ENCODE data around the gene CACNA2D3. TPM values are rescaled to one million over a fixed set of nuclear protein-coding genes. Genes with fewer than 3 reads are reported as not detected.

CACNA2D3 gene
- total RNA-seq, 1 donor from 2014 or later = not detected

GRCh38 chr3:54873059-54874010 is 751.0 kb downstream of the CACNA2D3 start:
- Mint-ChIP-seq H3K4me3 (no peak overlapping the region), H3K27ac (no peak overlapping the region), H3K27me3 (ENCODE audit: insufficient read depth, low read depth) (no peaks in the 10 kb centered on the region), H3K9me3 (no peaks in the 10 kb centered on the region), H3K36me3 (no peaks in the 10 kb centered on the region), H3K4me1 (peaks cover 4% of the 10 kb centered on the region)
- Histone ChIP-seq H3F3A (ENCODE audit: low read depth) (no peaks in the 10 kb centered on the region), H3K4me1 (peaks cover 4% of the 10 kb centered on the region), H2AFZ (replicated peaks) (no peak overlapping the region), H3K27ac (no peak overlapping the region), H3K4me2 (no peak overlapping the region), H3K9ac (no peak overlapping the region), H3K4me3 (no peak overlapping the region), H3K27me3 (no peaks in the 10 kb centered on the region), H3K36me3 (no peaks in the 10 kb centered on the region), H3K9me3 (ENCODE audit: low read depth) (no peaks in the 10 kb centered on the region), H4K20me1 (ENCODE audit: low read depth) (no peaks in the 10 kb centered on the region), H3K79me2 (ENCODE audit: low read depth) (no peaks in the 10 kb centered on the region)
- TF ChIP-seq EZH2phosphoT487 (IDR thresholded peaks at IDR 0.05) (no peak), EZH2 (IDR thresholded peaks at IDR 0.05) (no peak)
- no peak for DNase-seq (ENCODE audit: low spot score)

- DNase-seq (ENCODE audit: low spot score) = no peak
- no peaks in the 10 kb centered on the region for H3K27me3 ChIP-seq
- H4K20me1 ChIP-seq (ENCODE audit: low read depth) = no peaks in the 10 kb centered on the region
- H3K4me3 ChIP-seq = no peak overlapping the region
- Mint-ChIP-seq H3K36me3 (no peaks in the 10 kb centered on the region), H3K27ac (no peak overlapping the region), H3K4me3 (no peak overlapping the region), H3K9me3 (no peaks in the 10 kb centered on the region), H3K4me1 (peaks cover 4% of the 10 kb centered on the region), H3K27me3 (ENCODE audit: insufficient read depth, low read depth) (no peaks in the 10 kb centered on the region)
- no peak overlapping the region for H3K9ac ChIP-seq
- no peaks in the 10 kb centered on the region for H3K79me2 ChIP-seq (ENCODE audit: low read depth)
- no peaks in the 10 kb centered on the region for H3K36me3 ChIP-seq
- no peak overlapping the region for H3K27ac ChIP-seq
- no peak overlapping the region for H2AFZ ChIP-seq (replicated peaks)
- H3K9me3 ChIP-seq (ENCODE audit: low read depth) = no peaks in the 10 kb centered on the region
- peaks cover 4% of the 10 kb centered on the region for H3K4me1 ChIP-seq
- H3F3A ChIP-seq (ENCODE audit: low read depth) = no peaks in the 10 kb centered on the region
- no peak for TF ChIP-seq EZH2phosphoT487 (IDR thresholded peaks at IDR 0.05)
- no peak overlapping the region for H3K4me2 ChIP-seq
Observed at GRCh38 chr3:54874816-54875556, 752.6 kb downstream of the CACNA2D3 start.

- H2AFZ ChIP-seq (replicated peaks) = no peak overlapping the region
- no peaks in the 10 kb centered on the region for H3K9me3 ChIP-seq (ENCODE audit: low read depth)
- no peak overlapping the region for H3K27ac ChIP-seq
- no peaks in the 10 kb centered on the region for H3F3A ChIP-seq (ENCODE audit: low read depth)
- DNase-seq (ENCODE audit: low spot score) = no peak
- H3K4me3 ChIP-seq = no peak overlapping the region
- no peak overlapping the region for H3K9ac ChIP-seq
- H3K4me3 Mint-ChIP-seq = no peak overlapping the region
- H3K27me3 ChIP-seq = no peaks in the 10 kb centered on the region
- H3K27me3 Mint-ChIP-seq (ENCODE audit: insufficient read depth, low read depth) = peaks cover 2% of the 10 kb centered on the region
- no peaks in the 10 kb centered on the region for H3K36me3 ChIP-seq
- peaks cover 4% of the 10 kb centered on the region for H3K4me1 ChIP-seq
- no peak overlapping the region for H3K4me2 ChIP-seq
- H3K9me3 Mint-ChIP-seq = no peaks in the 10 kb centered on the region
- TF ChIP-seq EZH2phosphoT487 (IDR thresholded peaks at IDR 0.05) (no peak), CTCF (IDR thresholded peaks at IDR 0.05) (no peak), EZH2 (IDR thresholded peaks at IDR 0.05) (no peak)
- H3K4me1 Mint-ChIP-seq = peaks cover under 1% of the 10 kb centered on the region
- no peak overlapping the region for H3K27ac Mint-ChIP-seq
- no peaks in the 10 kb centered on the region for H3K36me3 Mint-ChIP-seq
- H4K20me1 ChIP-seq (ENCODE audit: low read depth) = no peaks in the 10 kb centered on the region
- no peaks in the 10 kb centered on the region for H3K79me2 ChIP-seq (ENCODE audit: low read depth)
Observed at GRCh38 chr3:54875596-54876268, 753.4 kb downstream of the CACNA2D3 start.

- no peaks in the 10 kb centered on the region for H4K20me1 ChIP-seq (ENCODE audit: low read depth)
- DNase-seq (ENCODE audit: low spot score) = no peak
- H3K4me1 ChIP-seq = peaks cover 4% of the 10 kb centered on the region
- H3K36me3 Mint-ChIP-seq = no peaks in the 10 kb centered on the region
- H3K9me3 Mint-ChIP-seq = no peaks in the 10 kb centered on the region
- TF ChIP-seq EZH2phosphoT487 (IDR thresholded peaks at IDR 0.05) (no peak), EZH2 (IDR thresholded peaks at IDR 0.05) (no peak), CTCF (IDR thresholded peaks at IDR 0.05) (no peak)
- H3F3A ChIP-seq (ENCODE audit: low read depth) = no peaks in the 10 kb centered on the region
- H3K4me1 Mint-ChIP-seq = no peaks in the 10 kb centered on the region
- no peak overlapping the region for H3K9ac ChIP-seq
- H2AFZ ChIP-seq (replicated peaks) = no peak overlapping the region
- H3K27me3 Mint-ChIP-seq (ENCODE audit: insufficient read depth, low read depth) = peaks cover 2% of the 10 kb centered on the region
- no peak overlapping the region for H3K4me3 ChIP-seq
- no peak overlapping the region for H3K27ac Mint-ChIP-seq
- no peaks in the 10 kb centered on the region for H3K79me2 ChIP-seq (ENCODE audit: low read depth)
- no peak overlapping the region for H3K4me2 ChIP-seq
- H3K36me3 ChIP-seq = no peaks in the 10 kb centered on the region
- H3K27me3 ChIP-seq = no peaks in the 10 kb centered on the region
- H3K9me3 ChIP-seq (ENCODE audit: low read depth) = no peaks in the 10 kb centered on the region
- H3K4me3 Mint-ChIP-seq = no peak overlapping the region
- no peak overlapping the region for H3K27ac ChIP-seq
Observed at GRCh38 chr3:54876694-54877093, 754.3 kb downstream of the CACNA2D3 start.
